ENCODE results near the gene ENAM. TPM values are rescaled to one million over a fixed set of nuclear protein-coding genes. Genes with fewer than 3 reads are reported as not detected.
"Not testable (repeated sequence)": the region's sequence is repeated elsewhere in the genome, so short reads cannot be mapped to it uniquely, and the experiment has no call there.

The ENAM gene
- polyA plus RNA-seq, 1 donor: 3.8 TPM

DNA sequence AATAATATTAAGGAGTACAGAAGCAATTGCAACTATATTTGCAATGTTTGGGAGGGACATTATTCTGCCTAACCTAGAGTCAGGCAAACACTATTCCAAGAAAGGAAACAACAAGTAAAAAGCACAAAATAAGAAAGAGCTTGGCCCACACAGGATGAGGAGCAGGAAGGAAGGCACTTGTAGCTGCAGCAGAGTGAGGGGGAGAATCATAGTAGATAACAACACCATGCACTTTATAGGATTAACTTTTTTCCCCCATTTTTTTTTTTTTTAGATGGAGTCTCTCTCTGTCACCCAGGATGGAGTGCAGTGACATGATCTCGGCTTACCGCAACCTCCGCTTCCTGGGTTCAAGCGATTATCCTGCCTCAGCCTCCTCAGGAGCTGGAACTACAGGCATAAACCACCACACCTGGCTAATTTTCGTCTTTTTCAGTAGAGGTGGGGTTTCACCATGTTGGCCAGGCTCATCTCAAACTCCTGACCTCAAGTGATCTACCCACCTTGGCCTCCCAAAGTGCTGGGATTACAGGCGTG, 48.1 kb downstream of the ENAM start:
- DNase-seq (ENCODE audit: low read depth): no peak

DNA sequence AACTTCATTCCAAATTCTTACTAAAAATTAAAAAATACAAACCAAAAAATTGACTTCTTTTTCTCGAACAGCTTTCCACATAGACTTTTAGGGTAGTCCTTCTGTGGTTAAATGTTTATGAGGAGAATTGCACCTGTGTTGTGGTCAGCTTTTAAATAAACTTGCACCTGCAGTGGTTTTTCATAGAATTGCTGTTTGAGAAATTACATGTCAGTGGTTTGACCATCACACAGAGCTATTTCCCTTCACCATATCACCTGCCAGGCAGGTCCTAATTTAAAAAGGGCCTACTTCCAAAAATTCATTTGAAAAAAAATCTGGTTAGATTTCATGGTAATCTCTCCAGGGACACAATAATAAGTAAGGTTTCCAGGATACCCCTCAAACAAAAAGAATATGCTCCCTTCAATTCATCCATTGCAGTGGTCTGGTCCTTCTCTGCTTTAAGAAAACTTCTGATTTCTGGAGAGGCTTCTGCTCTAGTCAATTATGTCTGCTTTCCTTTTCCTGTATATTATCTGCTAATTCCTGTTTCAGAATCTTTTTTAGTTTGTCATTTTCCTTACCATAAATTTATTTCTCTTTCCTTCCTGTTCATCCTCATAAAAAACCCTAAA, 49.9 kb downstream of the ENAM start:
- DNase-seq (ENCODE audit: low read depth): no peak

DNA sequence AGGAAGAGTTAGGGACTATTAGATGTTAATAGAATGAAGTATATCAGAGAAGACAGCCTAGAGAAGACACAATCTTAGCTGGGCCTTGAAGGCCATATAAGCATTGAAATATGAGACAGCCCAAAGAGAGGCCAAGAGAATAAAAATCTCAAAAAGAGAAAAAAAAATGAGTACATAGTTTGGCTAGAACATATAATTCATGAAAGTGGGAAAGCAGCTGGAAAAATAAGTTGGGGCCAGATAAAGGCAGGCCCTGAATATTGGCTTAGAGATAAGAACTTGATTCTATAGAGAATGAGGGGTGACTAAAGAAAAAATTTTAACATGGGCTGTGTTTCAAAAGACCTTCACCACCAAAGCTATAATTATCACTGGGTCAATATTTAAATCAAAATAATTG, 52.4 kb downstream of the ENAM start:
- DNase-seq (ENCODE audit: low read depth): no peak

DNA sequence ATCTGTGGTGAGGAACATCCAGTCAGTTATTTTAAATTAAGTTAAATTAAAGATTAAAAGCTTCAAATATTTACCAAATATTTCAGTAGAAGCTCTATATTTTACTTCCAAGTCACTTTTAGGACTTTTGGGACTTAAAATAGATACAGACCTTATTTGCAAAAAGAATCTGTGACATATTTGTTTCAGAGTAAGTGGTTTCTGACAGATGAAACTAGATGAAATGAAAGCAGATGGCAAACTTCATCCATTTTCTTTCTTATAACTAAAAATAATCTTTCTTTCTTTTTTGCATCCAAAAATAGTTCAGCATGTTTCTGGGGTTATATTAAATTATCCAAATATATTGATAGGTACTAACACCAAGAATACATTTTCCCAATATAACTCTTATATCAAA, 53.2 kb downstream of the ENAM start:
- DNase-seq (ENCODE audit: low read depth): no peak

DNA sequence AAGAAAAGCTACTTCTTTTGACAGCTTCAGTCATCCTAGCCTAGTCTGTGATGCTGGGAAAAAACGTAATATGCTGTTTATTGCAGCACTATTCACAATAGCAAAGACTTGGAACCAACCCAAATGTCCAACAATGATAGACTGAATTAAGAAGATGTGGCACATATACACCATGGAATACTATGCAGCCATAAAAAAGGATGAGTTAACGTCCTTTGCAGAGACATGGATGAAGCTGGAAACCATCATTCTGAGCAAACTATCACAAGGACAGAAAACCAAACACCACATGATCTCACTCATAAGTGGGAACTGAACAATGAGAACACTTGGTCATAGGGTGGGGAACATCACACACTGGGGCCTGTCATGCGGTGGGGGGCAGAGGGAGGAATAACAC, 53.6 kb downstream of the ENAM start:
- not testable (repeated sequence) for DNase-seq (ENCODE audit: low read depth)

DNA sequence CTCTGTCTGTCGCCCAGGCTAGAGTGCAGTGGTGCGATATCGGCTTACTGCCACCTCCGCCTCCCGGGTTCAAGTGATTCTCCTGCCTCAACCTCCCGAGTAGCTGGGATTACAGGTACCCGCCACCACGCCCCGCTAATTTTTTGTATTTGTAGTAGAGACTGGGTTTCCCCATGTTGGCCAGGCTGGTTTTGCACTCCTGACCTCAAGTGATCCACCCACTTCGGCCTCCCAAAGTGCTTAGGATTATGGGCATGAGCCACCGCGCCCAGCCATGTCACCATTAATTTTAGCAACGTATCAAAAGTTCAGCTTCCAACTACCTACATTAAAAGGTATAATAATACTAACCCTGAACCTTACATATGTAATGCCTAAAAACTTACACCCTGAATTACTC, 58.8 kb downstream of the ENAM start:
- DNase-seq (ENCODE audit: low read depth): no peak

DNA sequence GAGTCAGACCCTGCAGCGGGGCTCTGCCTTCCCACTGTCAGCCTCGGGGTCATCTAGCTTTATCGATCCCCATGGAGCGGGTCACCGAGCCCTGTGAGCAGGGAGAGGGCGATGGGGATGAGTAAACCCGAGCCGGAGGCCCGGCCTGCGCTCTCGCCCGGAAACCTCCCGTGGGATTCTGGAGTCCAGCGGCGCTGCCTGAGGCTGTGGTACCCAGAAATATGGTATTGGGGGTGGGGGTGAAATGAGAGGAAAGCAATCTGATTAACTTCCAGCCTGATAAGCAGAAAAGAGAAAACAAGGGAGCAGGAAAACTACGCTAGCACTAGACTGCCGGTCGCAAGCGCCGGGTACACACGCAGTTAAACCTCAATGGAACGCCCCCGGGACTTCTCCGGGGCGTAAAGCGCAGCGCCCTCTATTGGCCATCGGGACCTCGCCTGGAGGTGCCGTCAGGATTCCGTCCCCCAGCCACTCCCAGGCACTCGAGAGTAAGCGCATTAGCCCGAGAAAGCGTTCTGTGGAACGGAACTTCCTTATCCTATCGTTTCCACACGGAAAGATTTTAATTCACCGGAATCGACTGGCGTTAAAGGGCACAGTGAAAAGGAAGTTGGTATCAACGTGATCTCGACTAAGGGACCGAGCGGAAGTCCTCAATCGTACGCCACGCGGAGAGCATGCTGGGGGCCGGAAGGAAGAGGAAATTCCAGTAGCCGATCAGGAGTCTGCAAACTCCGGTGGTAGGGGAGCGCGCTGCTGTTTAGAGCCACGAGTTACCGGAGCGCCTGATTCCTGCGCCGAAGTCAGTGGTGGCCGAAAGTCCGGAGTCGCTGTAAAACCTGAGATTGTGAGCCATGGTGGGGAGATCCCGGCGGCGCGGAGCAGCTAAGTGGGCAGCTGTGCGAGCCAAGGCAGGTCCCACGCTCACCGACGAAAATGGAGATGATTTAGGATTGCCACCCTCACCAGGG, 59.6 kb downstream of the ENAM start, which contains the start of gene UTP3:
TSS of gene UTP3 (plus strand) at position 712 of the 974 bp plus-strand sequence. CDS start at position 858, 146 bp downstream.
- peak; percentile 99 for DNase-seq (ENCODE audit: low read depth)

DNA sequence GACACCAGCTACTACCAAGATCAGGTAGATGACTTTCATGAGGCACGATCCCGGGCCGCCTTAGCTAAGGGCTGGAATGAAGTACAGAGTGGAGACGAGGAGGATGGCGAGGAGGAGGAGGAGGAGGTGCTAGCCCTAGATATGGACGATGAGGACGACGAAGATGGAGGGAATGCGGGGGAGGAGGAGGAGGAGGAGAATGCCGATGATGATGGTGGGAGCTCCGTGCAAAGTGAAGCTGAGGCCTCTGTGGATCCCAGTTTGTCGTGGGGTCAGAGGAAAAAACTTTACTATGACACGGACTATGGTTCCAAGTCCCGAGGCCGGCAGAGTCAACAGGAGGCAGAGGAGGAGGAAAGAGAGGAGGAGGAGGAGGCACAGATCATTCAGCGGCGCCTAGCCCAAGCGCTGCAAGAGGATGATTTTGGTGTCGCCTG, 60.3 kb downstream of the ENAM start:
- no peak for DNase-seq (ENCODE audit: low read depth)

DNA sequence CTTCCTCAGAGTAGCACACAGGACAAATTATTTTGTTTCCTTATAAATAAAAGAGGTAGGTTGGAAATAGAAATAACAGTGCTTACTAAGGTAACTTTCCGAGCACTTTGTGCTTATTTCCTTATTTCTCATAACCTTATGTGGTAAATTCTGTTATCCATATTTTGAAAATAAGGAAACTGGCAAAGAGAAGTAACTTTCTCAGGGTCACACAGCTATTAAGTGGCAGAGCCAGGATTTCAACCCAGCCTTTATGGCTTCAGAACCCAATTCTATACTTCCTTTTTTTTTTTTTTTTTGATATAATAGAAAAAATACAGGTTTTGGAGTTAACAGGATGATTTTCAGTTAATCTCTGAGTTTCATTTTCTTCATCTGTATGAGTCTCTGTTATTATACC, 63.1 kb downstream of the ENAM start:
- DNase-seq (ENCODE audit: low read depth): no peak

DNA sequence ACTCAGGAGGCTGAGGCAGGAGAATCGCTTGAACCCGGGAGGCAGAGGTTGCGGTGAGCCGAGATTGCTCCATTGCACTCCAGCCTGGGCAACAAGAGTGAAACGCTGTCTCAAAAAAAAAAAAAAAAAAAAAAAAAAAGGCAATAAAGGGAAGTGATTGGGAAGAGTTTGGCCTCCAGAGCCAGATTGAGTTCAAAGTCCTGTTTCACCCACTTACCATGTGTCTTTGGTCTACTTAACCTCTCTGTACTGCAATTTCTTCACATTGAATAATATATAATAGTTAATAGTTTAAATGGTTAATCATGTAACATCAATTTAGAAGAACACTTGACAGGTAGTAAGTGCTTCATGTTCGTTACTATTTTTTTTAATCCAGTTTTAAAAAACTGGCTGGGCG, 66.1 kb downstream of the ENAM start:
- not testable (repeated sequence) for DNase-seq (ENCODE audit: low read depth)

Other genes starting within 250 kb of the ENAM start
- gene SMR3B, start 245.6 kb upstream of the ENAM start, polyA plus RNA-seq (ENCODE audit: insufficient read length): not detected
- not detected for gene OPRPN, start 230.8 kb upstream of the ENAM start, polyA plus RNA-seq (ENCODE audit: insufficient read length)
- gene MUC7, start 156.5 kb upstream of the ENAM start, polyA plus RNA-seq (ENCODE audit: insufficient read length): not detected
- gene AMTN, start 110.2 kb upstream of the ENAM start, polyA plus RNA-seq (ENCODE audit: insufficient read length): not detected
- gene AMBN, start 36.5 kb upstream of the ENAM start, polyA plus RNA-seq (ENCODE audit: insufficient read length): not detected
- 1.5 TPM for gene JCHAIN, start 37.8 kb downstream of the ENAM start, polyA plus RNA-seq (ENCODE audit: insufficient read length)
- 18.7 TPM for gene UTP3, start 59.8 kb downstream of the ENAM start, polyA plus RNA-seq (ENCODE audit: insufficient read length)
- 89.7 TPM for gene RUFY3, start 93.2 kb downstream of the ENAM start, polyA plus RNA-seq (ENCODE audit: insufficient read length)
- gene GRSF1, start 211.1 kb downstream of the ENAM start, polyA plus RNA-seq (ENCODE audit: insufficient read length): 181 TPM

Data from forelimb muscle (tissue), 1 donor.